Psoas muscle (tissue), 8 donors: ENCODE results near the gene TSHZ2. TPM values are rescaled to one million over a fixed set of nuclear protein-coding genes. Genes with fewer than 3 reads are reported as not detected.
A peak's percentile ranks its signal among the peaks of the same experiment; 100 is the strongest.

Experiments
- ATAC-seq, 4 donors: fragments of 200-7000 bp; cut with Tn5 transposase; one replicate each; pipeline ENCODE4 v1.9.1; 2020; ENCODE audit warnings: moderate library complexity in 3 of 4, mild to moderate bottlenecking in 2 of 4
- DNase-seq, 2 donors: peaks; one replicate each; pipeline ENCODE4 v3.0.0-alpha.2; 2020
- H3K27ac ChIP-seq: fragments of 200-600 bp; one replicate; pipeline ENCODE4 v1.8.0; 2022
- H3K27me3 ChIP-seq, 3 donors: fragments of 200-600 bp in 1 of 3; one replicate each; pipeline versions ENCODE4 v1.6.1 to v1.8.0; 2013 to 2022; ENCODE audit warnings: low read length in 2 of 3, mild to moderate bottlenecking in 2 of 3, moderate library complexity in 1 of 3; ENCODE audit not compliant: insufficient read depth in 3 of 3
- H3K36me3 ChIP-seq, 2 donors: fragments of 200-600 bp in 1 of 2; one replicate each; pipeline versions ENCODE4 v1.6.1 to v1.8.0; 2013 to 2022; ENCODE audit warnings: low read depth in 1 of 2, mild to moderate bottlenecking in 1 of 2, moderate library complexity in 1 of 2; ENCODE audit not compliant: insufficient read depth in 1 of 2
- H3K4me1 ChIP-seq: fragments of 200-600 bp; one replicate; pipeline ENCODE4 v1.8.0; 2022
- H3K4me3 ChIP-seq: fragments of 200-600 bp; one replicate; pipeline ENCODE4 v1.8.0; 2022; ENCODE audit warnings: mild to moderate bottlenecking
- H3K9me3 ChIP-seq: fragments of 200-600 bp; one replicate; pipeline ENCODE4 v1.8.0; 2022
- CTCF ChIP-seq: fragments of 200-600 bp; IDR thresholded peaks from one replicate; pipeline ENCODE4 v1.8.0; 2022; ENCODE audit warnings: antibody characterized with exemption
- WGBS, 3 donors: extraction: QIAGEN DNeasy Blood & Tissue Kit; methylation state at CpG; one replicate each; pipeline versions ENCODE4 v1.1.6 to v1.1.7; 2013; 5-methylcytosine and 5-hydroxymethylcytosine counted together
- intact Hi-C, 2 donors: fragments of 100-400 bp; cut with DNase I; formaldehyde crosslinking; loops; one replicate each; pipeline versions ENCODE4 v1.11.0 to v1.14.2; 2022
- polyA plus RNA-seq, 3 donors: library from polyadenylated mRNA; stranded (reverse); fragments of 200-250 nt; gene quantifications; one replicate each; pipeline ENCODE4 v1.2.3, GENCODE V29; 2013
- total RNA-seq, 4 donors: library from RNA; stranded (reverse); fragmentation: NEBNext Ultra II Directional in 2 of 4; extraction: Animal tissue kit (Norgen Biotek cat#: 25700) in 2 of 4; gene quantifications; one replicate each; pipeline versions ENCODE4 v1.2.1 to v1.2.4, GENCODE V29; 2021 to 2023
- donor health status: healthy with polysubstance abuse.
- donor health status: DM: no; HTN: no; CAD: no; lungs with moderate emphysema.
- donor health status: Bipolar disorder and iron deficiency.
- donor health status: healthy.
- donor health status: DM: yes; HTN: yes; CAD: no.
- donor health status: DM: no; HTN: no; CAD: no.
- donor health status: DM: no; HTN: no; CAD: no.
- donor health status: DM: yes; HTN: yes; CAD: no.

TSHZ2 gene
- total and polyA plus RNA-seq, 7 donors: 0.39 to 7.5 (median 1.9) TPM

GRCh38 chr20:53216856-53217576 lies 244.9 kb downstream of the TSHZ2 start:
- 14 to 16% (median 16%) methylated on average over 32 of the region's 32 CpGs for WGBS, 3 donors
- peak overlapping the region; percentile 12 for H3K4me3 ChIP-seq
- peak; percentile 70 for TF ChIP-seq CTCF

GRCh38 chr20:53220482-53221307 lies 248.5 kb downstream of the TSHZ2 start:
- Histone ChIP-seq H3K27me3 (no peaks in the 10 kb centered on the region), H3K9me3 (no peaks in the 10 kb centered on the region), H3K4me3 (no peak overlapping the region), H3K36me3 (no peaks in the 10 kb centered on the region), H3K4me1 (no peaks in the 10 kb centered on the region), H3K27ac (no peak overlapping the region)
- no peak for TF ChIP-seq CTCF
- intact Hi-C loops: no loop called here
- DNase-seq (no peak), ATAC-seq (no peak)
- WGBS, 3 donors: 71 to 80% (median 73%) methylated on average over 9 of the region's 9 CpGs

More at GRCh38 chr20:53216856-53217576, 244.9 kb downstream of the TSHZ2 start:
- Histone ChIP-seq H3K36me3 (no peaks in the 10 kb centered on the region), H3K27me3 (no peaks in the 10 kb centered on the region), H3K27ac (no peak overlapping the region), H3K9me3 (no peaks in the 10 kb centered on the region), H3K4me1 (no peaks in the 10 kb centered on the region)
- intact Hi-C loops: no loop called here
- DNase-seq (peak; percentile 69 to 74), ATAC-seq (peak; percentile 57 to 76 (median 70))

- DNase-seq: no peak
- no peak for ATAC-seq
- H3K4me3 ChIP-seq: no peak overlapping the region
- H3K27ac ChIP-seq: no peak overlapping the region
- H3K9me3 ChIP-seq: no peaks in the 10 kb centered on the region
- H3K4me1 ChIP-seq: no peaks in the 10 kb centered on the region
- intact Hi-C loops: no loop called here
- 57 to 68% (median 60%) methylated on average over 3 of the region's 3 CpGs for WGBS, 3 donors
- TF ChIP-seq CTCF: no peak
- no peaks in the 10 kb centered on the region for H3K36me3 ChIP-seq
- no peaks in the 10 kb centered on the region for H3K27me3 ChIP-seq
Observed at GRCh38 chr20:53221731-53222130, 249.6 kb downstream of the TSHZ2 start.

GRCh38 chr20:53222416-53222815 lies 250.3 kb downstream of the TSHZ2 start:
- no peaks in the 10 kb centered on the region for H3K36me3 ChIP-seq
- no peaks in the 10 kb centered on the region for H3K9me3 ChIP-seq
- H3K4me3 ChIP-seq: no peak overlapping the region
- no peak for TF ChIP-seq CTCF
- 50 to 57% (median 55%) methylated on average over 4 of the region's 4 CpGs for WGBS, 3 donors
- no peaks in the 10 kb centered on the region for H3K27me3 ChIP-seq
- intact Hi-C loops: no loop called here
- no peaks in the 10 kb centered on the region for H3K4me1 ChIP-seq
- no peak overlapping the region for H3K27ac ChIP-seq
- DNase-seq: no peak
- no peak for ATAC-seq
